Hematopoietic multipotent progenitor cell treated with erythropoietin and hydrocortisone succinate and interleukin-3 and kit ligand, for 6 days (in vitro differentiated cells): ENCODE results near the gene HOXA3.
A peak's percentile ranks its signal among the peaks of the same experiment; 100 is the strongest.

Experiments
- DNase-seq: peaks from one replicate; pipeline ENCODE4 v3.0.0-alpha.2; 2015

HOXA3 gene

GRCh38 chr7:27099453-27100370 lies 52.7 kb downstream of the HOXA3 start:
- no peak for DNase-seq

- no peak for DNase-seq
Measured at GRCh38 chr7:27098578-27099451, 53.6 kb downstream of the HOXA3 start.

GRCh38 chr7:27097686-27098577 lies 54.5 kb downstream of the HOXA3 start:
- DNase-seq: peak; percentile 22

GRCh38 chr7:27096768-27097514 lies 55.4 kb downstream of the HOXA3 start:
- no peak for DNase-seq

- DNase-seq: peak; percentile 90
Measured at GRCh38 chr7:27095897-27096767, 56.3 kb downstream of the HOXA3 start, which contains the start of gene HOXA1. Gene HOXA1 (minus strand): TSS chr7:27096000. CDS start chr7:27095912, 88 bp downstream.

GRCh38 chr7:27095050-27095896 lies 57.1 kb downstream of the HOXA3 start:
- no peak for DNase-seq

GRCh38 chr7:27094304-27095049 lies 57.9 kb downstream of the HOXA3 start:
- no peak for DNase-seq

- no peak for DNase-seq
Measured at GRCh38 chr7:27093184-27093895, 59.0 kb downstream of the HOXA3 start.

GRCh38 chr7:27092819-27093110 lies 59.6 kb downstream of the HOXA3 start:
- no peak for DNase-seq

GRCh38 chr7:27091941-27092818 lies 60.2 kb downstream of the HOXA3 start:
- no peak for DNase-seq

- no peak for DNase-seq
Measured at GRCh38 chr7:27091105-27091504, 61.3 kb downstream of the HOXA3 start.

GRCh38 chr7:27088002-27088922 lies 64.1 kb downstream of the HOXA3 start:
- DNase-seq: no peak

GRCh38 chr7:27083646-27084045 lies 68.7 kb downstream of the HOXA3 start:
- DNase-seq: no peak

- DNase-seq: no peak
Measured at GRCh38 chr7:27082171-27082570, 70.2 kb downstream of the HOXA3 start.

GRCh38 chr7:27080844-27081436 lies 71.4 kb downstream of the HOXA3 start:
- DNase-seq: peak; percentile 69
